Progenitor cell of endocrine pancreas (in vitro differentiated cells): ENCODE data around the gene CENPP. TPM values are rescaled to one million over a fixed set of nuclear protein-coding genes. Genes with fewer than 3 reads are reported as not detected.

Experiments
- DNase-seq: peaks from one replicate; pipeline ENCODE4 v3.0.0; 2021; ENCODE audit warnings: low spot score; ENCODE audit not compliant: unreplicated experiment
- H3K27ac Mint-ChIP-seq: 2 replicates; pipeline ENCODE4 v1.8.0; 2021; ENCODE audit warnings: mild to moderate bottlenecking, moderate library complexity, mixed read lengths
- H3K27me3 Mint-ChIP-seq: 2 replicates; pipeline ENCODE4 v1.8.0; 2021; ENCODE audit warnings: mixed read lengths
- H3K36me3 Mint-ChIP-seq: 2 replicates; pipeline ENCODE4 v1.8.0; 2022; ENCODE audit warnings: mixed read lengths; ENCODE audit not compliant: insufficient read depth
- H3K4me1 Mint-ChIP-seq: 2 replicates; pipeline ENCODE4 v1.8.0; 2021; ENCODE audit warnings: low read depth, mixed read lengths
- H3K4me3 Mint-ChIP-seq: 2 replicates; pipeline ENCODE4 v1.8.0; 2021; ENCODE audit warnings: low read depth, mild to moderate bottlenecking, moderate library complexity, mixed read lengths
- H3K9me3 Mint-ChIP-seq: 2 replicates; pipeline ENCODE4 v1.8.0; 2021; ENCODE audit warnings: low read depth, mixed read lengths
- total RNA-seq: library from RNA; stranded (reverse); gene quantifications from 2 replicates; pipeline ENCODE4 v1.2.1, GENCODE V29; 2021
- TF ChIP-seq, protein P1 (sequence below): fragments of 200-600 bp; sonication (generic); IDR thresholded peaks from one replicate; pipeline ENCODE4 v1.5.0; 2021; ENCODE audit warnings: antibody characterized with exemption, mild to moderate bottlenecking; ENCODE audit not compliant: unreplicated experiment

Gene CENPP
- total RNA-seq, 1 donor from 2014 or later: 5.0 TPM

- no peak for DNase-seq
- H3K27ac Mint-ChIP-seq: no peak overlapping the region
- peaks cover 2% of the 10 kb centered on the region for H3K36me3 Mint-ChIP-seq
- H3K9me3 Mint-ChIP-seq: no peaks in the 10 kb centered on the region
- H3K4me3 Mint-ChIP-seq: no peak overlapping the region
- TF ChIP-seq, protein P1, sequence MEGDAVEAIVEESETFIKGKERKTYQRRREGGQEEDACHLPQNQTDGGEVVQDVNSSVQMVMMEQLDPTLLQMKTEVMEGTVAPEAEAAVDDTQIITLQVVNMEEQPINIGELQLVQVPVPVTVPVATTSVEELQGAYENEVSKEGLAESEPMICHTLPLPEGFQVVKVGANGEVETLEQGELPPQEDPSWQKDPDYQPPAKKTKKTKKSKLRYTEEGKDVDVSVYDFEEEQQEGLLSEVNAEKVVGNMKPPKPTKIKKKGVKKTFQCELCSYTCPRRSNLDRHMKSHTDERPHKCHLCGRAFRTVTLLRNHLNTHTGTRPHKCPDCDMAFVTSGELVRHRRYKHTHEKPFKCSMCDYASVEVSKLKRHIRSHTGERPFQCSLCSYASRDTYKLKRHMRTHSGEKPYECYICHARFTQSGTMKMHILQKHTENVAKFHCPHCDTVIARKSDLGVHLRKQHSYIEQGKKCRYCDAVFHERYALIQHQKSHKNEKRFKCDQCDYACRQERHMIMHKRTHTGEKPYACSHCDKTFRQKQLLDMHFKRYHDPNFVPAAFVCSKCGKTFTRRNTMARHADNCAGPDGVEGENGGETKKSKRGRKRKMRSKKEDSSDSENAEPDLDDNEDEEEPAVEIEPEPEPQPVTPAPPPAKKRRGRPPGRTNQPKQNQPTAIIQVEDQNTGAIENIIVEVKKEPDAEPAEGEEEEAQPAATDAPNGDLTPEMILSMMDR: no peak
- H3K27me3 Mint-ChIP-seq: no peaks in the 10 kb centered on the region
- H3K4me1 Mint-ChIP-seq: peaks cover 4% of the 10 kb centered on the region
Measured at GRCh38 chr9:92663951-92664350, 338.2 kb downstream of the CENPP start.

DNA sequence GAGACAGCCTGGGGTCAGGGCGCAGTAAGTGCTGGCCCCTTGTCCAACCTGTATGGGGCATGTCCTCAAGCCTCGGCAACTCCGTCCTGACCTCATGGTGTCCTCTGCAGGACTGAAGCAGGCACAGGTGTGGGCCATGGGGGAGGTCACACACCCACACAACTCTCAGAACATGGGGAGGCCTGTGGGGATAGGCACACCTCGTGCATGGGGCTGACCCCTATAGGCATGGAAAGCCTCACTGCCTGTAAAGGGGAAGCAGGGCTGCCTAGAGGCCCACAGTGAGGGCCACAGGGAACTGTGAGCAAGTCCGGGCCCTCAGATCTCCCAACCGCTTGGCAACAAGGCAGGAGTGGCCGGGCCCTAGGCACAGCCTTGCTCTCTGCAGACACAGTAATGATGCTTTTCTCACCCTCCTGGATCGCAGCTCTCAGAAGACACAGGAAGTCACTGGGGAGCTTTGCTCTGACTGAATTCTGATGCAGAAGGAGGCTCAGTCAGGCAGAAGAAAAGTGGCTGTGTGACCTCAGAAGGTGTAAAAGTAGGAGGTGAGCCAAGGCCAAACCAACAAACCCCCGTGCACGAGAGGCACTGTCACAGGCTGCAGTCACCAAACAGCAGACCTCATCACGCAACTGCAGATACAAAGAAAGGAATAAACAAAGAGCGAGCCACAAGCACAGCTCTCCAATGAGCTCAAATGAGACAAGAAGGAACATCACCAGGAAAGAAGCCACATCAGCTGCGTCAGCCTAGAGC, 338.8 kb downstream of the CENPP start:
- TF ChIP-seq, protein P1: no peak
- no peak overlapping the region for H3K4me3 Mint-ChIP-seq
- H3K4me1 Mint-ChIP-seq: peaks cover 7% of the 10 kb centered on the region
- peaks cover 2% of the 10 kb centered on the region for H3K36me3 Mint-ChIP-seq
- no peak overlapping the region for H3K27ac Mint-ChIP-seq
- no peak for DNase-seq
- no peaks in the 10 kb centered on the region for H3K27me3 Mint-ChIP-seq
- H3K9me3 Mint-ChIP-seq: no peaks in the 10 kb centered on the region

DNA sequence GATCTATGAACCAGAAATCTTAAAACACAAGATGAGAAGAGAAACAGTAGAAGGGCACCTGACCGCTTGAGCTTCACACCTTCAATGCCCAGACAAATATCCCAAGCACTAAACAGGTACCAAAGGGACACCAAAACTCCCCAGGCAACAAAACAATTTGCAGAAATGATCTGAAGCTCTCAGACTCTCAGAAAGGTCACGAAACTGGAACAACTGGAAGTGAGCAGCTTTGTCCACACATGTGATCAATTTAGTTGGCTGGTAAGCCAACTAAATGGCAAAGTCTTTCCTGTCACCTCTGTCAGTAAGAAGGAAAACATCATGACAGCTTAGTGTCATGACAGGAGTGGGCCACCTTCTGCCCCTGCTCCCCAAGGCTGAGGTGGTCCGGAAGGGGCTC, 340.1 kb downstream of the CENPP start:
- no peak for DNase-seq
- TF ChIP-seq, protein P1: no peak
- Mint-ChIP-seq H3K4me3 (no peak overlapping the region), H3K27ac (no peak overlapping the region), H3K27me3 (no peaks in the 10 kb centered on the region), H3K4me1 (peaks cover 8% of the 10 kb centered on the region), H3K36me3 (peaks cover 2% of the 10 kb centered on the region), H3K9me3 (no peaks in the 10 kb centered on the region)

- Mint-ChIP-seq H3K27me3 (no peaks in the 10 kb centered on the region), H3K36me3 (peaks cover 2% of the 10 kb centered on the region), H3K4me3 (no peak overlapping the region), H3K4me1 (peaks cover 8% of the 10 kb centered on the region), H3K27ac (no peak overlapping the region), H3K9me3 (no peaks in the 10 kb centered on the region)
- no peak for DNase-seq
- TF ChIP-seq, protein P1: no peak
Measured at GRCh38 chr9:92666236-92666635, 340.5 kb downstream of the CENPP start.

GRCh38 chr9:92666912-92667532, 341.3 kb downstream of the CENPP start:
- H3K27ac Mint-ChIP-seq: no peak overlapping the region
- H3K4me3 Mint-ChIP-seq: no peak overlapping the region
- H3K9me3 Mint-ChIP-seq: no peaks in the 10 kb centered on the region
- no peaks in the 10 kb centered on the region for H3K27me3 Mint-ChIP-seq
- no peak for DNase-seq
- peaks cover 2% of the 10 kb centered on the region for H3K36me3 Mint-ChIP-seq
- TF ChIP-seq, protein P1: no peak
- peaks cover 8% of the 10 kb centered on the region for H3K4me1 Mint-ChIP-seq
